Measurements from ENCODE around the gene ZNF275.

GRCh38 chrX:153317996-153318722, 15.8 kb upstream of the ZNF275 start:
- TF ChIP-seq, protein P1, sequence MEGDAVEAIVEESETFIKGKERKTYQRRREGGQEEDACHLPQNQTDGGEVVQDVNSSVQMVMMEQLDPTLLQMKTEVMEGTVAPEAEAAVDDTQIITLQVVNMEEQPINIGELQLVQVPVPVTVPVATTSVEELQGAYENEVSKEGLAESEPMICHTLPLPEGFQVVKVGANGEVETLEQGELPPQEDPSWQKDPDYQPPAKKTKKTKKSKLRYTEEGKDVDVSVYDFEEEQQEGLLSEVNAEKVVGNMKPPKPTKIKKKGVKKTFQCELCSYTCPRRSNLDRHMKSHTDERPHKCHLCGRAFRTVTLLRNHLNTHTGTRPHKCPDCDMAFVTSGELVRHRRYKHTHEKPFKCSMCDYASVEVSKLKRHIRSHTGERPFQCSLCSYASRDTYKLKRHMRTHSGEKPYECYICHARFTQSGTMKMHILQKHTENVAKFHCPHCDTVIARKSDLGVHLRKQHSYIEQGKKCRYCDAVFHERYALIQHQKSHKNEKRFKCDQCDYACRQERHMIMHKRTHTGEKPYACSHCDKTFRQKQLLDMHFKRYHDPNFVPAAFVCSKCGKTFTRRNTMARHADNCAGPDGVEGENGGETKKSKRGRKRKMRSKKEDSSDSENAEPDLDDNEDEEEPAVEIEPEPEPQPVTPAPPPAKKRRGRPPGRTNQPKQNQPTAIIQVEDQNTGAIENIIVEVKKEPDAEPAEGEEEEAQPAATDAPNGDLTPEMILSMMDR (IDR thresholded peaks at IDR 0.05 in 4 of 5, conservative IDR thresholded peaks at IDR 0.05 in 1 of 5) = no peak
- no peak for TF ChIP-seq POLR2A (IDR thresholded peaks at IDR 0.05)
